Measurements from ENCODE around the gene DET1. TPM values are rescaled to one million over a fixed set of nuclear protein-coding genes. Genes with fewer than 3 reads are reported as not detected.
"Not testable (repeated sequence)": the region's sequence is repeated elsewhere in the genome, so short reads cannot be mapped to it uniquely, and the experiment has no call there.

DET1 gene
- total and polyA plus RNA-seq, 2 donors, result 7.9 to 16.7 TPM

DNA sequence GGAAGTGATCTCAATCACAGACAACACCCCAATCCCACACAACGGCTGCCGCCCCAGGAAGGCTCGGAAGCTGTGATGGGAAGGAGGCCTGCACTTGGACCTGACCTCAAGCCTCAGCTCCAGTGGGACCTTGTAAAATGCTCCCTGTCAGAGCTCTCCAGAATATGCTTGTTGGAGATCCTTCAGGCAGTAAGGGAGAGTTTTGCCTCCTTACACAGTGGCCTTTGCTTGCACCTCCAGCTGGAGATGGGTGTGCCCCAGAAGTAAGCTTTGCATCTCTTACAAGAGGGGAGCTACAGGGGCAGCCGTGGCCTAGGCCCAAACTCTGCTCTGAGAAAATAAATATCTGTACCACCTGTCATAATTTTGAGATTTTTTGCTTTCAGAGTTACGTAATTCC, 68.6 kb downstream of the DET1 start:
- peaks cover 2% of the 10 kb centered on the region for H3K36me3 ChIP-seq (ENCODE audit: insufficient read depth)
- WGBS, result 84% methylated on average over 5 of the region's 5 CpGs
- no peaks in the 10 kb centered on the region for H3K4me1 ChIP-seq (ENCODE audit: insufficient read depth)
- H3K4me3 ChIP-seq (ENCODE audit: low read depth, low read length), result no peak overlapping the region
- no peak for DNase-seq (ENCODE audit: extremely low spot score)
- H3K27ac ChIP-seq (ENCODE audit: low read depth), result no peak overlapping the region

DNA sequence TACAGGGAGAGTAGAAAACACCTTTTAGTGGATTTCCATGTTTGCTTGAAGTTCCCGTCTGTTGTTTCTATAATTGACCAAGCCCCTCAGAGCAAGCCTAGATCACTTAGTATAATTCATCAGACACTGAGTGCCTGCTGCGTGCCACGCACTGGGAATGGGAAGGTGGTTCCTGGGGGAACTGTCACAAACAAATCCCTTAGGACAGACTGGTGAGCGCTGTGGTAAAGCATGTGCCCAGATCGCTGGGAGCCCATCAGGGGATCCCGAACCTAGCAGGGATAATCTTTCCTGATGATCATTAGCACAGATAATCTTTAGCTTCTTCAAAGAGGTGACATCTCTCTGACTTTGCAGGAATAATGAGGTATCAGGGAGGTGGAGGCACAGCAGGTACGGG, 69.4 kb downstream of the DET1 start:
- H3K27ac ChIP-seq (ENCODE audit: low read depth), result no peak overlapping the region
- H3K36me3 ChIP-seq (ENCODE audit: insufficient read depth), result peaks cover 2% of the 10 kb centered on the region
- H3K4me3 ChIP-seq (ENCODE audit: low read depth, low read length), result no peak overlapping the region
- H3K4me1 ChIP-seq (ENCODE audit: insufficient read depth), result no peaks in the 10 kb centered on the region
- 87% methylated on average over 7 of the region's 7 CpGs for WGBS
- no peak for DNase-seq (ENCODE audit: extremely low spot score)

DNA sequence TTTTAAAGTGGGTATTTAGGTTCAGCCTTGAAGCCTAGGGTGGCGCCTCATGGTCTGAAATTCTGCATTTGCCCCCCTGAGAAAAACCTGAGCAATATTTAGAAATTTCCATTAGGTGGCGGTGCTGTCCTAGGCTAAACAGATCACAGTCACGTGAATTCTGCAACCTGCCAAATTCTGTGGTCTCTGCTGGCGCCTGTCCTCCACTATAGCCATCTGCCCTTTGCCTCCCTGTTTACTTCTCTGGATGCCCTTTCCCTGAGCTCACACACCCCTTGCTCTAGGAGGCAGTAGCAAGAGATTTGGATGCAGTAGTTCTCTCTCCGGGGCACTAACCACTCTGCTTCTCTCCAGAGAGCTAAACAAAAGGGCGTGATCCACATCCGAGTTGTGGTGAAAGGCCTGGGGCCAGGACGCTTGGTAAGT, 69.8 kb downstream of the DET1 start:
- no peak for DNase-seq (ENCODE audit: extremely low spot score)
- Histone ChIP-seq H3K4me1 (ENCODE audit: insufficient read depth) (no peaks in the 10 kb centered on the region), H3K36me3 (ENCODE audit: insufficient read depth) (peaks cover 4% of the 10 kb centered on the region), H3K4me3 (ENCODE audit: low read depth, low read length) (no peak overlapping the region), H3K27ac (ENCODE audit: low read depth) (no peak overlapping the region)
- 30% methylated on average over 8 of the region's 8 CpGs for WGBS

DNA sequence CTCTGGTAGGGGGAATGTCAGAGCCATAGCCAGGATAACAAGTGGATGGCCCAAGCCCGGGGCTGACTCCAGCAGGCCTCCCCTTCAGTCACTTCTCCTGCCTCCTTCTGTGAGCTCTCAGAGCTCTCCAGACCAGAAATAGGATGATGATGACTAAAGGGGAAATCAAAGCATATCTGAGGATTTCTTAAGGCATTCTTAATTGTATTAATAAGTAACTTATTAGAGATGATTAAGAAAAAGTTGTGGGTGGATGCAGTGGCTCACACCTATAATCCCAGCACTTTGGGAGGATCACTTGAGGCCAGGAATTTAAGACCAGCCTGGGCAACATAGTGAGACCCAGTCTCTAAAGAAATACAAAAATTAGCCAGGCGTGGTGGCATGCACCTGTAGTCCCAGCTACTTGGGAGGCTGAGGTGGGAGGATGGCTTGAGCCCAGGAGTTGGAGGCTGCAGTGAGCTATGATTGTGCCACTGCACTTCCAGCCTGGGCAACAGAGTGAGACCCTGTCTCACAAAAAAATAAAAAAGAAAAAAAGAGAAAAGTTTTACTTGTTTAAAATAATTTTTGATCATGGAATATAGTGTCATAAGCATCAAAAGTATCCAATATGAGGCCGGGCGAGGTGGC, 72.7 kb downstream of the DET1 start:
- not testable (repeated sequence) for H3K4me1 ChIP-seq (ENCODE audit: insufficient read depth); DNase-seq (ENCODE audit: extremely low spot score); H3K36me3 ChIP-seq (ENCODE audit: insufficient read depth); H3K27ac ChIP-seq (ENCODE audit: low read depth); H3K4me3 ChIP-seq (ENCODE audit: low read depth, low read length)
- 97% methylated on average over 4 of the region's 4 CpGs for WGBS

DNA sequence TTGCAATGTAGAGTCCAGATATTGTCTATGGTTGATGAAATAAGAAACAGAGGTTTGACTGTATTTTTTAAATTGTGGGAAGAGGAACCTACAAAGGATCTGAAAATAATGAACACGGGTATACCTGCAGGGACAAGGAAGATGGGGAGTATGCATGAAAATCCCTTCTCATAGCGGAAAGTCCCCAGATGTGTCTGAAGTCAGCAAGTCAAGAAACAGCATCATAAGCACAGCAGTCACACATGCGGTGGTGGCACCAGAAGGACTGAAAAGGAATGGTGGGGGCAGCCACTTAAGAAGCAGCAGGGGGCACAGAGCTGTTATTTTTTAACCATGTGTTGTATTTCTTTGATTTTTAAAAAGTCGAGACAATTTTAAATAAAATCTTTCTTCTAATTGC, 74.3 kb downstream of the DET1 start:
- WGBS, result 94% methylated on average over 4 of the region's 4 CpGs
- no peak for DNase-seq (ENCODE audit: extremely low spot score)
- Histone ChIP-seq H3K4me1 (ENCODE audit: insufficient read depth) (no peaks in the 10 kb centered on the region), H3K36me3 (ENCODE audit: insufficient read depth) (peaks cover 4% of the 10 kb centered on the region), H3K4me3 (ENCODE audit: low read depth, low read length) (no peak overlapping the region), H3K27ac (ENCODE audit: low read depth) (no peak overlapping the region)

DNA sequence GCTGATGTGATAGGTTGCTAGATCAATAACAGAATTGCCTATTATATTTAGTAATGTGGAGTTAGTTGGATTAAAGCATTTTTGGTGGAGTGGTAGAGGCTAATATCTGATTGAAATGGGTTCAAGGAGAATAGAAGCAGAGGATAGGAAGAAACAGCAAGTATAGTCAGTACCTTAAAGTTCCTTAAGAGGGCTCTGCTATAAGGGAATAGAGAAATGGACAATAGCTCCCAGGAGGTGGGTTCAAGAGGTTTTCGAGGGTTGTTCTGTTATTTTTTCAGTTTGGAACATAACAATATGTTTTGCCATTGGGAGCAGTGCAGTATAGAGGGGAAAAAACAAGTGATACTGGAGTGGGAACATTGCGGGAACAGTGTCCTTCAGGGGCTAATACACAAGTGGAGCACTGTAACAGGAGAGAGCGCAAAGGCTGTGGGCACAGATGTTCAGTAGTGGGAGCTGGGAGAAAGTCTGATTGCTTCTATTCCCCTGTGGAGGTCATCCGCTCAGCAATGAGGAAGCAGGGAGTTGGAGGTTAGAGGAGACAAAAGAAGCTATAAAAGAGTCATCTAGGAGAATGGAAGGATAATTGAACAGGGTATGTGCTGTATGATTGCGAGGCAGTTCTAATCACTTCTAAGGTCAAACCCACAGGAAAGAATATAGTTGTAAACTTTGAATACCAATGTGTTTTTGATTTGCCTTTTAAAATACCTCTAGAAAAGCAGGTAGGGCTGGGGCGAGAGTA, 75.7 kb downstream of the DET1 start:
- Histone ChIP-seq H3K27ac (ENCODE audit: low read depth) (no peak overlapping the region), H3K4me1 (ENCODE audit: insufficient read depth) (no peaks in the 10 kb centered on the region), H3K36me3 (ENCODE audit: insufficient read depth) (peaks cover 2% of the 10 kb centered on the region), H3K4me3 (ENCODE audit: low read depth, low read length) (no peak overlapping the region)
- no peak for DNase-seq (ENCODE audit: extremely low spot score)
- 92% methylated on average over 6 of the region's 6 CpGs for WGBS

DNA sequence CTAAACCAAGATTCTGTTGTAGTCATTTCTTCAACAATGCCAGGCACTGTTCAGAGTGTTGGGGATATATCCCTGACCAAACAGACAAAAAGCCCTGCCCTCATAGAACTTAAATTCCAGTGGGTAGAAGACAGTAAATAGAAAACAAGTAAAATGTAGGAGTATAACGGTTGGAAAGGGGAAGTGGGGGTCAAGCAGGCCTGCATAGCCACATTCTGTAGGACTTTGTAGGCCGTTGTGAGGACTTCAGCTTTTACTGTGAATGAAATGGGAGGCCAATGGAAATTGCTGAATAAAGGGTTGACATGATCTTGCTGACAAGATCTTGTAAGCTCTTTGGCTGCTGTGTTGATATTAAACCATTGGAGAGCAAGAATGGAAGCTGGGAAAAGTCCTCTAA, 77.2 kb downstream of the DET1 start:
- Histone ChIP-seq H3K27ac (ENCODE audit: low read depth) (no peak overlapping the region), H3K4me1 (ENCODE audit: insufficient read depth) (no peaks in the 10 kb centered on the region), H3K4me3 (ENCODE audit: low read depth, low read length) (no peak overlapping the region), H3K36me3 (ENCODE audit: insufficient read depth) (peaks cover 4% of the 10 kb centered on the region)
- WGBS, result 89% methylated on average over 2 of the region's 2 CpGs
- no peak for DNase-seq (ENCODE audit: extremely low spot score)

DNA sequence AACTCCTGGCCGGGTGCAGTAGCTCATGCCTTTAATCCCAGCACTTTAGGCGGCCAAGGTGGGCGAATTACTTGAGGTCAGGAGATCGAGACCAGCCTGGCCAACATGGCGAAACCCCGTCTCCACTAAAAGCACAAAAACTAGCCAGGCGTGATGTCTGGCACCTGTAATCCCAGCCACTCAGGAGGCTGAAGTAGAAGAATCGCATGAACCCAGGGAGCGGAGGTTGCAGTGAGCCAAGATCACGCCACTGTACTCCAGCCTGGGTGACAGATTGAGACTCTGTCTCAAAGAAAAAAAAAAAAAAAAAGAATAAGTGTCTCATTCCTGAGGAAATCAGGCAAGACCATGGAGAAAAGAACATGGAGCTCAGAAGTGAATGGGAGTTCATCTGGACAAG, 77.8 kb downstream of the DET1 start:
- DNase-seq (ENCODE audit: extremely low spot score); H3K4me3 ChIP-seq (ENCODE audit: low read depth, low read length); H3K4me1 ChIP-seq (ENCODE audit: insufficient read depth); H3K27ac ChIP-seq (ENCODE audit: low read depth); H3K36me3 ChIP-seq (ENCODE audit: insufficient read depth): not testable (repeated sequence)
- WGBS, result 94% methylated on average over 10 of the region's 10 CpGs

DNA sequence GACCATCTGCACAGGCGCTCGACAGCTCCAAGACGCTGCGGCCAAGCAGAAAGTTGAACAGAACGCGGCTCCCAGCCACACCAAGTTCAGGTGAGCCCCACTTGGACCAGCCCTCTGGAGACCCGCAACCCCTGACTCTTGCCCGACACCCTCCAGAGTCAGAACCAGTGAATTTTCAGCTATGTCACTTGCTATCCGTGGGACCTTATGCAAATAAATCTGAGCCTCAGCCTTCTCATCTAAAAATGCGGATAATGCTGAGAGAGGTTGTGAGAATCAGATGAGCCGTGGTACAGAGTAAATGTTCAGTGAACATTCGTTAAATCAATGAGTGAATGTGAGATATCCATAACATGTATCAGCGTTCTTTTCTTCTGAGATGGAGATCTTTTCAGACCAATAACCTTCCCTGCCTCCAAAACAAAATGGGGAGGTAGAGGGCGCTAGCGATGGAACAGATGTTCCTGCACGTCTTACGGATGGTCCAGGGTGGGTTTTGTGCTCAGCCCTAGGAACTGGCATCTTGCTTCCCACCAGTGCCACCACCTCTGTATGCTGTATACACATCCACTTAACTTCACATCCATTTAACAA, 78.4 kb downstream of the DET1 start:
- Histone ChIP-seq H3K27ac (ENCODE audit: low read depth) (peak overlapping the region; percentile 53), H3K36me3 (ENCODE audit: insufficient read depth) (peaks cover 4% of the 10 kb centered on the region), H3K4me1 (ENCODE audit: insufficient read depth) (no peaks in the 10 kb centered on the region), H3K4me3 (ENCODE audit: low read depth, low read length) (peak overlapping the region; percentile 70)
- DNase-seq (ENCODE audit: extremely low spot score), result no peak
- 4% methylated on average over 17 of the region's 17 CpGs for WGBS

DNA sequence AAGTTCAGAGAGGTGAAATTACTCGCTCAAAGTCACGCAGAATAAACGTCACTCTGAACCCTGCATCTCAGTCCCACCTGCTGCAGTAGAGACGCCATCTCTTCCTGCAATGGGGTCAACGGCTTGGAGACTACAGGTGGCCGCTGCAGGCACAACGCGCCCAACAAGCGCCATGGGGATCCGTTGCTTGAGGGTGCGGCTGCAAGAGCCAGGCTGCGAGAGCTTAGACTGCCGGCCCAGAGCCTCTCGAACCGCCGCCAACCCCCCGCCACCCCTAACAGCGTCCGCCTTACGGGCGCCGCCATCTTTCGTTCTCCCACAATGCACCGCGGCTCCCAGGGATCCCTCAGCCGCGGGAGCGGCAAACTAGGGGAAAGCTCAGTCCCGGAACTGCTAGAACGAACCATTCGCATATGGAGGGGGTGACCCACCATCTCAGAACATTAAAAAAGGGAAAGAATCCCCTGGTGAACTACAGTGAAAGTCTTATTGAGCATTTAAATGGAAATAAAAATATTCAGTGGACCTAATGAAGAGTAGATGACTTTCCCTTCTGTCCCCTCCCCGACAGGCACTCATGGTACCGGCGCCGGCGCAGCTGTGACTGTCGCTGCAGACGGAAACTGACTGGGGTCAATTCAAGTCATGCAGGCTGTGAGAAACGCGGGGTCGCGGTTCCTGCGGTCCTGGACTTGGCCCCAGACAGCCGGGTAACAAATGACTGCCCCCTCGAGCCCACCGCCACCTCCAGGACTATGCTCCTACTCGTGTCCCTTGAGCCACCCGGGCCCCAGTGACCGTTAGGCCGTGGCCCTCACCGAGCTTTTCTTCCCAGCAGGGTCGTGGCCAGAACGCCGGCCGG, 79.2 kb downstream of the DET1 start, which contains the start of the genes MRPL46 and MRPS11:
Gene MRPL46 (minus strand): TSS at position 316 of the 862 bp plus-strand sequence. CDS start 11 bp downstream, at position 305.
Gene MRPS11 (plus strand): TSS at position 636 of the 862 bp plus-strand sequence. CDS start 10 bp downstream, at position 646.
- peak; percentile 82 for DNase-seq (ENCODE audit: extremely low spot score)
- H3K36me3 ChIP-seq (ENCODE audit: insufficient read depth), result peaks cover 4% of the 10 kb centered on the region
- H3K4me1 ChIP-seq (ENCODE audit: insufficient read depth), result no peaks in the 10 kb centered on the region
- H3K4me3 ChIP-seq (ENCODE audit: low read depth, low read length), result peak within 1 kb of the TSS; percentile 70
- WGBS, result under 1% methylated on average over 55 of the region's 55 CpGs
- peak within 1 kb of the TSS; percentile 61 for H3K27ac ChIP-seq (ENCODE audit: low read depth)

DNA sequence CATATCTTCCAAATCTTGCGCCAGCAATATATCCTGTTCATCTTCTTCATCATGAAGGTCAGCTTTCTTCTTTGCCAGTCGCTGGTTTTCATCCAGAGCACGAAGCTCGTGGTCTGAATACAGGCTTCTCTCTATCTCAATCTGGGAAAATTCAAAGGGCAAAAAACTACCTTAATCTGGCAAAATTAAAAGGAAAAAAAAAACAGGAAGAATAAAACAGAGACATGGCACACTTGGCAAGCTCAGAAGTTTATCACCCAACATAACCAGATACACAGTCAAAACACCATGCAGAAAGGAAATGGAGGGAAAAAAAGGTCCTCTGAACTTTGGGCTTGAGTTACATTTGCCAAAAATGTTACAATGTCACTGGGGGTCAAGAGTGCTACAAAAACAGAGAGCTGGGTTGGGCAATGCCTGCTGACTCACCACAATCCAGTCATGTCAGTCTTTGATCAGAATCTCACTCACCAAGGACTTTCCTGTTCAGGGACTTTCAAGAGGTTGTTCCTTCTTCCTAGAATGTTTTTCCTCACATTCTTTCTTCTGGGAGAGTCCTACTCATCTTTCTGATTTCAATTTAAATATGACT, 80.8 kb downstream of the DET1 start:
- Histone ChIP-seq H3K36me3 (ENCODE audit: insufficient read depth) (peaks cover 2% of the 10 kb centered on the region), H3K4me3 (ENCODE audit: low read depth, low read length) (no peak overlapping the region), H3K27ac (ENCODE audit: low read depth) (no peak overlapping the region), H3K4me1 (ENCODE audit: insufficient read depth) (no peaks in the 10 kb centered on the region)
- no peak for DNase-seq (ENCODE audit: extremely low spot score)
- 94% methylated on average over 4 of the region's 4 CpGs for WGBS

DNA sequence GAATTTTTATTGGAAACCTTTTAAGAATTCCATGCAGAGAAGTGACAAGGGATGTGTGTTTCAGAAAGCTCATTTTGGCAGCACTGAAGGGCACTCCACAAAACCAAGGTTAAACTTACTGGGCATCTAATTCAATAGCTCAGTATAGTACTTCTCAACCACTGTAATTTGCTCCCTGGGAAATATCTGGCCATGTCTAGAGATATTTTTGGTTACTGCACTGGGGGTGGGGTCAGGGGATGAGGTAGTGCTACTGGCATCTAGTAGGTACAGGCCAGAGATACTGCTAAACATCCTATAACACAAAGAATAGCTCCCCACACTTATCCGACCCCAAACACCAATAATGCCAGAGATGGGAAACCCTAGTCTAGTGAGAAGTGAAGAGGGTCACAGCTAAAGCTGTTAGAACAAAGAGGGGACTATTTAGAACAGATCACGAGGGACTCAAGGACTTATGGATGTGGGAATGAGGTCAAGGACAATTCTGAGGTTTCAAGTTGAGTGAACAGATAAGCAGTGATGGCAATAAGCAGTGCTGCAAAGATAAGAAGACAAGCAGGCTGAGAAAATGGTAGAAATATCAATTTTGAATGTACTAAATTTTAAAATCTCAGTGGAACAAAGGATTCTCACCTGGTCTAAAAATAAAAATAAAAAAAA, 82.5 kb downstream of the DET1 start:
- peaks cover 2% of the 10 kb centered on the region for H3K36me3 ChIP-seq (ENCODE audit: insufficient read depth)
- 87% methylated on average over 2 of the region's 2 CpGs for WGBS
- DNase-seq (ENCODE audit: extremely low spot score), result no peak

More for the DNA sequence above, 82.5 kb downstream of the DET1 start:
- H3K27ac ChIP-seq (ENCODE audit: low read depth), result no peak overlapping the region
- no peaks in the 10 kb centered on the region for H3K4me1 ChIP-seq (ENCODE audit: insufficient read depth)
- no peak overlapping the region for H3K4me3 ChIP-seq (ENCODE audit: low read depth, low read length)

Measured in urinary bladder (tissue), 4 donors.